Measurements from ENCODE around the gene UBE2B.
"Not testable (repeated sequence)": the region's sequence is repeated elsewhere in the genome, so short reads cannot be mapped to it uniquely, and the experiment has no call there.

The UBE2B gene

DNA sequence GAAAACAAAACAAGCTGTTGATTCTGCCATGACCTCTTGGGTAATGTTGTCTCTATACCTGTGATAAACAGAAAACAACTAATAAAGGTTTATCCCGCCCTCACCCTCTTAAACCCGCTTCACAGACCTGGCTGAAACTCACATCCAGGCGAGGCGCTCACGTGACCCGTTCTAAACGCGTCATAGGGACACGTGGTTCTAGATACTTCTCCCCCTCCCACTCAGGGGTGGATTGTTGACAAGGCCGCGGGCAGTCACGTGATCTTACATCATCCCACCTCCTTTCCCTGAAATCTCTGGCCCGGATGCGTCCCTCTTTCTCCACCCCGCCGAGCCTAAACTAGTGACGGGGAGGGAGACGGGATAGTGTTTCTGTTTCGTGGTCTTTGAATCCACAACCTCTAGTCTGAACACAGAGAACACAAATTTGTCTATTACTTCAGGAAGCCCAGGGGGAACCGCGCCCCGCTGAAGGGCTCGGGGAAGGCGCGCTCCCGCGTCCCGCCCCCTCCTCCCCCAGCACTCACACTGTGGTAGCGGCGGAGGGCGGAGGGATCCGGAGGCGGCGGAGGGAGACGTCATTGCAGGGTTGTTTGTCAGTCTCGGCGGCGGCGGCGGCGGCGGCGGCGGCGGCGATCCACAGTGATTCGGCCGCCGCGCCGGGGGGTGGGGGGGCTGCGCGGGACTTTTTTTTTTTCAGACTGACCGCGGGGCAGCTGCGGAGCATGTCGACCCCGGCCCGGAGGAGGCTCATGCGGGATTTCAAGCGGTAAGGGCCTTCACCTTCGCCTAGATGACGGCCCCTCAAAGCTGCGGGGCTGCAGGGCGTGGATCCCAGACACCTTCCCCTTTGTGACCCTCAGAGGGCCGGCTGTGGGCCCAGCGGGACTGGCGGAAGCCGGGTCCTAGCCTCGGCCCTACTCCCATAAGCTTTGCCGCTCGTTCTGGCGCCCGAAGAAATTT lies at the start of gene UBE2B:
Gene UBE2B, plus strand, starts transcription at position 699 of the 963 bp plus-strand sequence. Its CDS starts 27 bp downstream, at position 726.
- peak; percentile 99 for DNase-seq

DNA sequence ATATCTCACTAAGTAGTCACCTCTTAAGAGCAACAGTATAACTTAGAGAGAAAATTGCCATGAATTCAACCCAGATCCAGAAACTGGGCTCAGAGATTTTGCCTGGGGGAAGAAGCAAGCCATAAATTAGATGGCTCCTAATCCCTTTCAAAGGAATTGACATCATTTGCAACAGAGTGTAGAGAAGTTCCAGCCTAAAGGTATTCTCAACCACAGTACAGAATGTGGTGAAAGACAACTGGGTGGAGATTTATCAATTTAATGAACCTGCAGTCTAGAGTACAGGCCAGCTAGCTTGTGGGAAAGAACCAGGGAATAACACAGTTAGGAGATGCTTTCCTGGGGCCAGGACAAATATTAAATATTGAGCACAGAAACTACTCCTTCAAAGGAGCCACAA lies 44.0 kb upstream of the UBE2B start:
- no peak for DNase-seq

DNA sequence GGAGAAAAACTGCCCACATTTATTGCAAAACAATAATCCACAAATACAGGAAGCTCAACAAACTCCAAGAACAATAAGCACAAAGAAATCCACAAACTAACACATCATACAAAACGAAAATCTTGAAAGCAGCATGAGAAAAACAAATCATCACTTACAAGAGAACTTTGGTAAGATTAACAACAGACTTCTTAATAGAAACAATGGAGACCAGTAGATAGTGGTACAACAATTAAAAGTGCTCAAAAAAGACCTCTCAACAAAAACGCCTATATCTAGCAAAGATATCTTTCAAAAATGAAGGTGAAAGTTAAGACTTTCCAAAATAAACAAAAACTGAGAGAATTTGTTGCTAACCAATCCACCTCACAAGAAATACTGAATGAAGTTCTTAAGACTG lies 42.8 kb upstream of the UBE2B start:
- no peak for DNase-seq

DNA sequence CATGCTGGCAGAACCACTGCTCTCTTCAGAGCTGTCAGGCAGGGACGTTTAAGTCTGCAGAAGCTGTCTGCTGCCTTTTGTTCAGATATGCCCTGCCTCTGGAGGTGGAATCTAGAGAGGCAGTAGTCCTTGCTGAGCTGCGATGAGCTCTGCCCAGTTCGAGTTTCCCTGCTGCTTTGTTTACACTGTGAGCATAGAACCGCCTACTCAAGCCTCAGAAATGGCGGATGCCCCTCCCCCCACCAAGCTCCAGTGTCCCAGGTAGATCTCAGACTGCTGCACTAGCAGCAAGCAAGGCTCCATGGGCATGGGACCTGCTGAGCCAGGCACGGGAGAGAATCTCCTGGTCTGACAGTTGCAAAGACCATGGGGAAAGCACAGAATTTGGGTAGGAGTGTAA lies 34.5 kb upstream of the UBE2B start:
- DNase-seq, result not testable (repeated sequence)

DNA sequence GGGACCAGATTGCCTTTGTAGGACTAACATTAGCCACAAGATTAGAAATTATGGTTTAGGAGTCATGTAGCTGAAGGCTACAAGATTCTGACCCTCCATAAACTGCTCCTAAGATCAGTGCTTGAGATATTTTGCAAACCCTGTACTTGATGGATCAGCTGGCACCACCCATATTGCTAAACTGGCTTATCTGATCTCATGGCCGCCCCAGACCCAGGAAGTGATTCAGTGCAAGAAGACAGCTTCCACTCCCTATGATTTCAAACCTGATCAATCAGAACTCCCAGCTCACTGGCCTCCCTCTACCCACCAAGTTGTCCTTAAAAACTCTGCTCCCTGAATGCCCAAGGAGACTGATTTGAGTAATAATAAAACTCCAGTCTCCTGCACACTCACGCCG lies 27.9 kb upstream of the UBE2B start:
- not testable (repeated sequence) for DNase-seq

DNA sequence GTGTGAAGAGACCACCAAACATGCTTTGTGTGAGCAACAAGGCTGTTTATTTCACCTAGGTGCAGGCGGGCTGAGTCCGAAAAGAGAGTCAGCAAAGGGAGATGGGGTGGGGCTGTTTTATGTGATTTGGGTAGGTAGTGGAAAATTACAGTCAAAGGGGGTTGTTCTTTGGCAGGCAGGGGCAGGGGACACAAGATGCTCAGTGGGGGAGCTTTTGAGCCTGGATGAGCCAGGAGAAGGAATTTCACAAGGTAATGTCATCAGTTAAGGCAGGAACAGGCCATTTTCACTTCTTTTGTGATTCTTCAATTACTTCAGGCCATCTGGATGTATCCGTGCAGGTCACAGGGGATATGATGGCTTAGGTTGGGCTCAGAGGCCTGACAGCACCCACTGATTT lies 25.9 kb upstream of the UBE2B start:
- DNase-seq, result not testable (repeated sequence)

DNA sequence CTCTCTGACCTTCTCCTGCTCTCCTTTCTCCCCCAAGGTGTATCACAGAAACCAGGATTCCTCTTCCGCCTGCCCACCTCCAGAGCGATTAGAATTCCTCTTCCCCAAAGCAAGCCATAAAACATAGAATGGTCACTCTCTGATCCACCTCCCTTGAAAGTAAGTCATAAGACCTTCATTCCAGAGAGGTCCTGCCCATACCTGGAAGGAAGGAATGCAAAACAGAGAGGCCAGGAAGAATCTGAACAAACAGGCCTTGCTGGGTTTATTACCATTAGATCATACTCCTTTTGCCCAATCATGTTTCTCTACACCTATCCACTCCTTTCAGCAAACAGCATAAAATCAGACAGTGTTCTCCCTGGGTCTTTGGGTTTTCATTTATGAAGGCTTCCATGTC lies 25.4 kb upstream of the UBE2B start:
- no peak for DNase-seq

DNA sequence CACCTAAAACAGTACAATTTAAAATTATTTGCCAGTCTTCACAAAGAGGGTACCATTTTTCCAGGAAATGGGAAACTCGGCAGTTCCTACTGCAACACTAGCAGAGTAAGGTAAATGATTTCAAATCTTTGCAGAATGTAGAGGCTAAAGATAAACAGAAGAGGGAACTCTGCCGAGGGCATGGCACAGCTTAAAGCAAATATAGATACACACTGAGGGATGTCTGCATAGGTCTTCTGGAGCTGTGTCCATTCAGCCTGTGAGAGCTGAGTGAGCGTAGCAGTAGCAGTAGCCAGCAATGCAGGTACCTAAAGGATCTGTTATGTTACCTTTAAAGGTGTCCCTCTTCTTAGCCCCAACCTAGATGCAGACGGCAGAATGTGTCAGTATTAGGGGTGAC lies 21.9 kb upstream of the UBE2B start:
- no peak for DNase-seq

DNA sequence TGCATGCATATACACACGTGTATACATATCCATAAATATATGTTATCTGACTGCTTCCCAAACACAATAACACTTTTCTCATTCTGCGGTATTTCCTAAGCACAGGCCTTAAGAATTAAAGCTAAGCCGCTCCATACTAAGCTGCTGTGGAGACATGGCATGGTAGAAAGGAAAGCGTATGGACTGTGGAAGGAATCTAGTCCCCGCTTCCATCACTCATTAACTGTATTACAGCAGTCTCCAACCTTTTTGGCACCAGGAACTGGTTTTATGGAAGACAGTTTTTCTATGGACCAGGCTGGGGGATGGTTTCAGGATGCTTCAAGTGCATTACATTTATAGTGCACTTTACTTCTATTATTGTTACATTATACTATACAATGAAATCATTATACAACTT lies 15.7 kb upstream of the UBE2B start:
- DNase-seq, result no peak

DNA sequence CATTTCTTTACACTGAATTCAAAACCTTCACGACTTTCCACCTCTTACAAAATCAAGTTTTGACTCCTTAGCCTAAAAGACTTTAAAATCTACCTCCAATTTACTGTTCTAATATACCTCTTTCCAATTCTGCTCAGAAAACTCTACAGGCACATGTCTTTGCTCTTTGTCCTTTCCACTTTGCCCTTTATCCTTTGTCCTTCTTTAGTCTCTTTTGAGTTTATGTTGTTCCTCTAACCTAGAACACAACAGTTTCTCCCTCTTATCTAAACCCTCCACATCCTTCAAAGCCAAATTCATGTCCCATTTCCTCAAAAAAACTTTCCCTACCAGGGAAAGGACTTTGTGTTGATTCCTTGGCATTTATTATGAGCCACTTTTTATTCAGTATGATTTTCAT lies 5.8 kb upstream of the UBE2B start:
- DNase-seq, result no peak

DNA sequence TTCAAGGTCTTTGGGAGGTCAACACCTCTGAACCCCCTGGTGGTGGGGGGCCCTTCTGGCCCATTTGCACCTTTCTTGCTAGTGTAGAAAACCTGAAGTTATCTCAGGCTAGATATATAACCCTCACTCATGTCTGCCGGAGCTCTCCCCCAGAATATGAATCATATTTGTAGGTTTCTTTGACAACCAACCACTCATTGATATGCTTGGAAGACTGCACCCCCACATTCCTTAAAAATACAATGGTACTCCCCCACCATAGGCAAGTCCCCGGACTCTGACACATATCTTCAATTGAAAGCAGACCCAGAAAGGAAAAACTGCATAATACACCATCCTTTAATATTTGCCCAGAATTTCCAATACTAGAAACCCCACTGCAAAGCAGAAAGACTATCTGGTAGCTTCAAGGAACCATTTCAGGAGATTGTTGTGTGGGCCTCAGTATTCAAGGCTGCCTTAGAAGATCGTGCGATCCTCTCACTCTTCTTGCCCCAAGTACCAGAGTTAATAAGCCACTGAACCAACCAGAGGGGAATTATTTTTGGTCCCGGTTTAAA lies 978 bp upstream of the UBE2B start:
- no peak for DNase-seq

DNA sequence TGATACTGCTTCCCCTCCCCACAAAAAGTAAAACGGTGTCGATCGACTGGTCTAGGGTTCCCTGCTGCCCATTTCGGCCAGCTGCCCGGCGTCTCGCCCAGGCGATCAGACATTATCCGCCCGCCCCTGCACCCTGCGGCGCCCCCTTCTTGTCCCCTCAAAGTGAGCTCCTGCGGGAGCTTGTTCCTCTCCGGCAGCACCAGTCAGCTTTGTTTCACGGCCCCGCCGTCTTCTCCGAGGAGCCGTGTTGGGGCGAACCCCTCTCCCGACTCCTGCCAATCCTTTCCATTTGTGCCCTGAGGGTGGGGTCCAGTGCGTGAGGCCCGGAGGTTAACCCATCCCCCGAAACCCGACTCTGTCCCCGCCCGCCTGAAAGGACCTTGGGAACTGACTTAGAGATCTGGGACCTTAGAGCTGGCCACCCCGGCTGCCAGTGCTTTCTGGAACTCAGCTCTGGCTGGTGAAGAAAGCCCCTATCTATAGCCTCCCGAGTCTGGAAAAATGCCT lies 518 bp downstream of the UBE2B start:
- DNase-seq, result peak; percentile 75

DNA sequence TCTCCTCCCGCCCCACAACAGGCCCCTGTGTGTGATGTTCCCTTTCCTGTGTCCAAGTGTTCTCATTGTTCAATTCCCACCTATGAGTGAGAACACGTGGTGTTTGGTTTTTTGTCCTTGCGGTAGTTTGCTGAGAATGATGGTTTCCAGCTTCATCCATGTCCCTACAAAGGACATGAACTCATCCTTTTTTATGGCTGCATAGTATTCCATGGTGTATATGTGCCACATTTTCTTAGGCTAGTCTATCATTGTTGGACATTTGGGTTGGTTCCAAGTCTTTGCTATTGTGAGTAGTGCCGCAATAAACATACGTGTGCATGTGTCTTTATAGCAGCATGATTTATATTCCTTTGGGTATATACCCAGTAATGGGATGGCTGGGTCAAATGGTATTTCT lies 2.3 kb downstream of the UBE2B start:
- DNase-seq, result not testable (repeated sequence)

DNA sequence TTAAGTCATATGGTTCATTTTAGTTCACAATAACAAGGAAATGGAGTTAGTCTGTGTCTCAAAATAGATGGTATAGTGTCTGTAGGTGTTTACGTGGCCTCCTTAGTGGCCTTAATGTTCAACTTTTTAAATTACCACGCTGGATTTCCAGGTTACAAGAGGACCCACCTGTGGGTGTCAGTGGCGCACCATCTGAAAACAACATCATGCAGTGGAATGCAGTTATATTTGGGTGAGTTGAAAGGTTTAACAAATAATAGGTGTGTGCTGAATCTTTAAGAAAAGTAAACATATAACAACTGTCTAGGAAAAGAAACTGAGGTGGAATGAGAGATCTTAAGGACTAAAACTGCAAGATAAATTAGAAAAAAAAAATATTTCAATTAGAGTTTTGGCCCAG lies 2.9 kb downstream of the UBE2B start:
- DNase-seq, result no peak

DNA sequence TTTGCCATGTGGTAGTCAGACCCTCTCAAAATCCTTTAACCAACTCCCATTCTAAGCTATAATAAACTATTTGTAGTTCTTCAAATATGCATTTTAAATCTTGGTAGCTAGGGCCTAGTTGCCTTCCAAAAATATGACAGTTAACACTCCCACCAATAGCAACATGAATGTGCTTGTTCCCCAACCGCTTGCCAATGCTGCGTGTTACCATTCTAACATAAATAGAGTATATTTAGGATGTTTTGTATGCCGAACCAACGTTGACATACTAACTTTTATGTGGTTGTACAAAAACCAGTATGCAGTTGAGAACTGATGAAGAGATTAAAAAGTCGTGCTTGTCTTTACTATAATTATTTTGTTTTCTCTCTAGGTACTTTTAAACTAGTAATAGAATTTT lies 9.0 kb downstream of the UBE2B start:
- no peak for DNase-seq

DNA sequence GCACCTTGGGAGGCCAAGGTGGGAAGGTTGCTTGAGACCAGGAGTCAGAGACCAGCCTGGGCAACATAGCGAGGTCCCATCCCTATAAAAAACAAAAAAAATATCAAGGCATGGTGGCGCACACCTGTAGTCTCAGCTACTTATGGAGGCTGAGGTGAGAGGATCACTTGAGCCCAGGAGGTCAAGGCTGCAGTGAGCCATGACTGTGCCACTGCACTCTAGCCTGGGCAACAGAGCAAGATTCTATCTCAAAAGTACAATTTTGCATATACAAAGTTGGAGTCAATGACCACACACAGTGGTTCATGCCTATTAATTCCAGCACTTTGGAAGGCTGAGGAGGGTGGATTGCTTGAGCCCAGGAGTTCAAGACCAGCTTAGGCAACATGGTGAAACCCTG lies 10.8 kb downstream of the UBE2B start:
- DNase-seq, result not testable (repeated sequence)

DNA sequence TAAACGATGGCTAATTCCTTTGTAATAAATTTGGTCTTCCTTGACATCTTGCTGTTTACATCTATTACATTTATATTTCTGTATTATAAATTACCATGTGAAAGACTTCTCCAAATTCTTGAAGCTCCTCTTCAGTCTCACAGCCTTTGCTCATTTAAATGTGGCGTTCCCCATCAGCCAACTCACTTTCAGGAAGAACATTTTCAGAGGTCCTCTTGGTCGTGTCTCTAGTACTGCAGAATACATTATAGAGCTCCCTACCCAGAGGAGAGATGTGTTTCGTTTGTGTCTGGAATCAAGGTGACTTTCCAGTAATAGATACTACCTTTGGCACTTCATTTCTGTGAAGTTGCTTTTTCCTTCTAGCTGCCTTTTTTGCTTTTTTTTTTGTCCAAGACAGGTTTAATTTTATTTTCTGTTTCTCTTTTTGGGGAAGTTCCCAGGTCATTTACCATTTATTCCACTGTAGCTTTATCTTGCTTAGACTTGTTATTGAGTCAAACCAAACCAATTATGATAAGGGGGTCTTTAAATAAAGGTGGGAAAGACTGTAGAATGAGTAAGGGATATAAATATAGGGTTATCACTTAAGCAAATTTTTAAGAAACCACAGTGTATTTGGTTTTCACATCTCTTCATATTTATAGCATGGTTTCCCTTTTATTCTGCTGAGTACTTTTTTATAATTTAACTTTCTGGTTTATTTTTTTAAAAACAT lies 12.8 kb downstream of the UBE2B start:
- DNase-seq, result no peak

DNA sequence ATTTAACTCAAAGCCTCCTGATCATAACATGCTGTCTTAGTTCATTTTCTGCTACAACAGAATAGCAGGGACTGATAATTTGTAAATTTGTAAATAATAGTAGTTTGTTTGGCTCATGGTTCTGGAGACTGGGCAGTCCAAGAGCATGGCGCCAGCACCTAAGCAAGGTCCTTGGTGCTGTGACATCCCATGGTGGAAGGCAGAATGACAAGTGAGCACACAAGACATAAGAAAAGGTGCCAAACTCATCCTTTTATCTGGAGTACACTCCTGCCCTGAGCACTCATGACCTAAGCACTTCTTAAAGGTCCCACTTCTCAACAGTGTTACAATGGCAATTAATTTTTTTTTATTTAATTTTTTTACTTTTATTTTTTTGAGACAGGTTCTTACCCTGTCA lies 16.1 kb downstream of the UBE2B start:
- DNase-seq, result no peak

DNA sequence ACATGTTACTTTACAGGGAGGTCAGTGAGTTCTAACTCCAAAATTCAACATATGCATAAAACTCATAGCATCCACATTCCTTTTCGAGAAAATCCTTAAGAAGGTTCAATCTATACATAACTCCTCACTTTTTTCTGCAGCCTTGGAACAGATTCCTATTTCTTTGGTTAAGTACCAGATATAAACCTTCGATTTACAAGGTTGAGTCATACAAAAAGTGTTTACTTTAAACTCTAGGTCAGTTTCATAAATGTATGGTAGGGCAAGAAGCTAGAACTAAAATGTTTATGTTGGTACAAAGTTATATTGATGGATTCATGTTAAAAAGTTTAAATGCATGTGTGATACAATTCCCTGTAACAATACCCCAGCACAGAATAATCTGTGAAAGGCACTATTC lies 20.9 kb downstream of the UBE2B start:
- no peak for DNase-seq

DNA sequence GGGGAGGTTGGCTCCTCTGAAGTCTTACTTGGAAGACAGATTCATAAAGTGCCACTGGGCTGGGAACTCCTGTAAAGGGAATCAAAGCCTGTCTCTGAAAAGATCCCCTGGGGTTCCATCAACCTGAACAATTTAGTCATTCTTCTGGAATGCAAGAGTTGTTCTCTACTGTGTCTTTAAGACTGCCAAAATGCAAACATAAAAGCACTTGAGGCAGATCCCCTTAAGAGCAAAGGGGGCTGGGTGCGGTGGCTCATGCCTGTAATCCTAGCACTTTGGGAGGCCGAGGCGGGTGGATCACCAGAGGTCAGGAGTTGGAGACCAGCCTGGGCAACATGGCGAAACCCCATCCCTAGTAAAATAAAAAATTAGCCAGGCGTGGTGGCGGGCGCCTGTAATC lies 23.6 kb downstream of the UBE2B start:
- DNase-seq, result no peak

DNA sequence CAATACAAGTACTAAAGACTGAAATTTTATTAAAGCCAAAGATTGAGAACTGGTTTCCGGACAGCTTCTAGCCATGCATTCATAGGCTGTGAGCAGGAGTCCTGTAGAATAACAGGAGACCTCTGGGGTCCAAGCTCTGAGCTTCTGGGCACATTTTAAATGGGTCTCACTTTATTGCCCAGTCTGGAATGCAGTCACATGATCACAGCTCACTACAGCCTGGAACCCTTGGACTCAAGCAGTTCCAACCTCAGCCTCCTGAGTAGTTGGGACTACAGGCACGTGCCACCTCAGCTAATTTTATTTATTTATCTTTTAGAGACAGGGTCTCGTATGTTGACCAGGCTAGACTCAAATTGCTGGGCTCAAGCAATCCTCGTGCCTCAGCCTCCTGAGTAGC lies 24.9 kb downstream of the UBE2B start:
- DNase-seq, result no peak

DNA sequence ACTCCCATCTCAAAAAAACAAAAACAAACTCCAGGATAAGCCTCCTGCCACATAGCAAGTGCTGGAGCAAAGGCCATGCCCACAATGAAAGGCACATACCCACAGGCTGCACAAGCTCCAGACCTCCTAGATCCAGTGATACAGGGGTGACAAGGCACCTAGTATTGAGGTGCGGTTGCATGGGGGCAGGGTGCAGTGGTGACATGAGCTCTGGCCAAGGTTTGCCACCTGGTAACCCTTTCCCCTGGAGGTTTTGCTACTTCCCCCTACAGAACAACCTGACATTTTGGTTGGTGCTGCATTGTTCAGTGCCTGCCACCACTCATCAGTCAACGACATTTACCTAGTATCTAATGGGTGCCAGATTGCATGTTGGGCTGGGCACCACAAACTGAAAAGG lies 25.8 kb downstream of the UBE2B start:
- no peak for DNase-seq

DNA sequence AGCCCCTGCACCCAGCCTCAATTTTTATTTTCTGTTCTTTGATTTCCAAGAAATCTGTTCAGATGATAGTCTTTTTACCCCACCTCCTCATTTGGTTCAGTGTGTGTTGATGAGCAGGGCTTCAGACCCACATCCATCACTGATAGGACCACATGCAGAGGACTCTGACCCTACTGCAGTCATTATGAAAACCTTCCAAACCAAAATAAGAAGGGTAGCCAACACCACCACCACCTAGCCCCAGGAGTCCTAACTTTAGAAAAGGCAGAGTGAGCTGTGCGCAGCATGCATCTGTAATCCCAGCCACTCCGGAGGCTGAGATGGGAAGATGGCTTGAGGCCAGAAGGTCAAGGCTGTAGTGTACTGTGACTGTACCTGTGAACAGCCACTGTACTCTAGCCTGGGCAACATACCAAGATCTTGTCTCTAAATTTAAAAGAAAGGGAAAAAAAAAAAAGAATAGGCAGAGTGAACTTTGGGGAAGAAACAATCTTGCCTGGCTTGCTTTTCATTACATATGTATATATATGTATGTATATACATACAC lies 27.3 kb downstream of the UBE2B start:
- no peak for DNase-seq

Data from left hindlimb (tissue), 1 donor.